Astrocyte of the spinal cord (primary cell): Measurements from ENCODE around the gene ST3GAL4.

Experiments
- DNase-seq: peaks from one replicate; pipeline ENCODE4 v3.0.0; 2011; ENCODE audit warnings: low read depth, low spot score
- H3K4me3 ChIP-seq: 2 replicates; pipeline ENCODE4 v1.5.1; 2011; ENCODE audit warnings: low read depth, mild to moderate bottlenecking, low read length, moderate library complexity
- CTCF ChIP-seq: IDR thresholded peaks from 2 replicates; pipeline ENCODE4 v1.5.1; 2012; ENCODE audit warnings: low read depth, mild to moderate bottlenecking, low read length, inconsistent platforms
- in situ Hi-C: cut with HindIII; loops from 2 replicates; pipeline ENCODE4 v1.10.0; 2017; ENCODE audit warnings: low sequenced_read_pairs

ST3GAL4 gene

GRCh38 chr11:126404367-126404766 is 48.9 kb downstream of the ST3GAL4 start:
- in situ Hi-C loops = no loop called here
- DNase-seq = no peak
- no peak for TF ChIP-seq CTCF
- no peak overlapping the region for H3K4me3 ChIP-seq

- in situ Hi-C loops = no loop called here
- no peak overlapping the region for H3K4me3 ChIP-seq
- DNase-seq = no peak
- no peak for TF ChIP-seq CTCF
These were observed 49.9 kb downstream of the ST3GAL4 start for GRCh38 chr11:126405374-126405773.

- TF ChIP-seq CTCF = no peak
- in situ Hi-C loops = no loop called here
- H3K4me3 ChIP-seq = no peak overlapping the region
- DNase-seq = no peak
These were observed 50.4 kb downstream of the ST3GAL4 start for GRCh38 chr11:126405906-126406305.

GRCh38 chr11:126406368-126406767 is 50.9 kb downstream of the ST3GAL4 start:
- no peak for DNase-seq
- in situ Hi-C loops = no loop called here
- TF ChIP-seq CTCF = no peak
- no peak overlapping the region for H3K4me3 ChIP-seq

GRCh38 chr11:126407101-126407521 is 51.6 kb downstream of the ST3GAL4 start:
- in situ Hi-C loops = no loop called here
- no peak for TF ChIP-seq CTCF

GRCh38 chr11:126407682-126408288 is 52.3 kb downstream of the ST3GAL4 start:
- in situ Hi-C loops = no loop called here
- TF ChIP-seq CTCF = no peak
- no peak for DNase-seq
- no peak overlapping the region for H3K4me3 ChIP-seq

More at GRCh38 chr11:126407101-126407521, 51.6 kb downstream of the ST3GAL4 start:
- H3K4me3 ChIP-seq = no peak overlapping the region
- DNase-seq = no peak
